KOPT-K1 (cell line): Measurements from ENCODE around the gene KRT28.

Source experiments
- H3K27ac ChIP-seq: fragments of 200-600 bp; sonication (generic); 2 replicates; pipeline ENCODE4 v1.5.1; 2016; ENCODE audit warnings: antibody characterized with exemption, mild to moderate bottlenecking, low read depth, low read length; ENCODE audit not compliant: poor library complexity, severe bottlenecking
- H3K36me3 ChIP-seq: fragments of 200-600 bp; sonication (generic); 2 replicates; pipeline ENCODE4 v1.5.1; 2017; ENCODE audit warnings: antibody characterized with exemption, mild to moderate bottlenecking, low read length, moderate library complexity; ENCODE audit not compliant: insufficient read depth
- H3K9me3 ChIP-seq: fragments of 200-600 bp; sonication (generic); 2 replicates; pipeline ENCODE4 v1.5.1; 2017; ENCODE audit warnings: antibody characterized with exemption, low read length, mild to moderate bottlenecking; ENCODE audit not compliant: insufficient read depth, poor library complexity, severe bottlenecking

The KRT28 gene, protein sequence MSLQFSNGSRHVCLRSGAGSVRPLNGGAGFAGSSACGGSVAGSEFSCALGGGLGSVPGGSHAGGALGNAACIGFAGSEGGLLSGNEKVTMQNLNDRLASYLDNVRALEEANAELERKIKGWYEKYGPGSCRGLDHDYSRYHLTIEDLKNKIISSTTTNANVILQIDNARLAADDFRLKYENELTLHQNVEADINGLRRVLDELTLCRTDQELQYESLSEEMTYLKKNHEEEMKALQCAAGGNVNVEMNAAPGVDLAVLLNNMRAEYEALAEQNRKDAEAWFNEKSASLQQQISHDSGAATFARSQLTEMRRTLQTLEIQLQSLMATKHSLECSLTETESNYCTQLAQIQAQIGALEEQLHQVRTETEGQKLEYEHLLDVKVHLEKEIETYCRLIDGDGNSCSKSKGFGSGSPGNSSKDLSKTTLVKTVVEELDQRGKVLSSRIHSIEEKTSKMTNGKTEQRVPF

DNA sequence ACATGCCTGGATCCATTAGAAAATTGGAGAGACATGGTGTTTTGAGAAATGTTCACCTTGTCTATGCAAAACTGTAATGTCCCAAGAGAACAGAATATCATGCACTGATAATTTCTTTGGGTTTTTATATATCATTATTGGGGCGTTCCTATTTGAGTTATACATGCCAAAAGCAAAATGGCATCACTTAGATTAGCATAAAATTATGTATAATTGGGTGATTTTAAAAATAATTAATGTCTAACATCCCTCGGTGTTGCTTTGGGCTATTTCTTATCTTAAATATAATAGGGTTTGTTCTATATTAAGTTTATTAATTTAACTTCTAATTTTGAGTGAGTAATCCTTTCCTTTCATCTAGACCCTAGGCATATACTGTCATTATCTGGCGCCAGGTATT lies at the start of gene KRT28:
Gene KRT28, minus strand, starts transcription at position 101 of the 400 bp plus-strand sequence. Its CDS starts 66 bp downstream, at position 35.
- H3K9me3 ChIP-seq: no peaks in the 10 kb centered on the region
- H3K27ac ChIP-seq: no peak within 1 kb of the TSS
- no peaks in the 10 kb centered on the region for H3K36me3 ChIP-seq

DNA sequence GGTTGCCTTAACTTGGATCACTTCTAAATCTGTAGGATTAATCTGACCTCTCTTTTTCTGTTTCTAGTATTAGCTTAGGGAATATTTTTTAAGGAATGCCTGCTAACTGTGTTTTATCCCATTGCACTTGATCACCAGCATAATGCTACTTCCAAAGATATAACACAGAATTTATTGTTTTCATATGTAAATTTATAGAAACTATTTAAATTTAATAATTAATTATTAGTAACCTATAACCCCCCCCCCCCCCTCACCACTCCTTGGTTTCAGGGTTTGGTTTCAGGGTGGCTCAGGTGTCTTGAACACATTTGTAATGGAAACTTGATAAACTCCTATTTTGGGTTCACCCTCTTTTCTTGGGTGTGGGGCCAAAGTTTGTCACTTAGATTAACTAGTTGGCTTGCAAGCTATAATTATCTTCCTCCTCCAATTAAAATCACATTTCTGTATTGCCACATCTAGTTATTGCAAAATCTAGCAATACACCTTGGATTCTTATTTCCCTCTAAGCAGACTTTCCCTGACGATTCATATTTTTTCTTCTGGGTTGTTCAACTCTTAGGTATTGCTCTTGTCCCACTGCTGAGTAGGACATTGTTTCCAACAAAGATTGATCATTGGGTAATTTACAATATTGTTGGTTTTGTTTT lies 49.0 kb upstream of the KRT28 start:
- no peaks in the 10 kb centered on the region for H3K9me3 ChIP-seq
- H3K27ac ChIP-seq: no peak overlapping the region
- H3K36me3 ChIP-seq: no peaks in the 10 kb centered on the region

DNA sequence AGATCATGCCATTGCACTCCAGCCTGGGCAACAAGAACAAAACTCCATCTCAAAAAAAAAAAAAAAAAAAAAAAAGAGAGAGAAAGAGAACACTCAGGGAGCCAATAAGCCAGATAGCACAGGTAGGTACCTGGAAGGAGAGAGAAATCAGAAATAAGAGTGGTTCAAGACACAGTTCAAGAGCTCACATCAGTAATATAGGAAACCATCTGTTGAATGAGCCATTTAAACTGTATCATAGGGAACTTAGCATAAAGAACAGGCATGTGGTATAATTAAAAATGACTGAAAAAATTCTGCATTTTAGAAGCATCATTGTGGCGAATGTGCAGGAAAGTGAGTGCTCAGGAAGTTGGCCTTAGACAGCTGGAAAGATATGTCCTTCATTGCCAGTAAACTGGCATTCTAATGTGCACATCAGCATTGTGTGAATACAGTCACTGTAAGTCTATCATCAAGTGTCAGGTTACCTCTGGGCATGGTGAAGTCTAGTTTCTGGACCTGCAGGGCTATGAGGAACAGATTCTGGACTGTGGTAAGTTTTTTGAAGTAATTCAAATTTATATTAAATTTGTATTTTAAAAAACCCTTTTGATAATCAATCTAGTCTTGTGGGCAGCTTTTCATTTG lies 46.9 kb upstream of the KRT28 start:
- Histone ChIP-seq H3K27ac (no peak overlapping the region), H3K9me3 (no peaks in the 10 kb centered on the region), H3K36me3 (no peaks in the 10 kb centered on the region)

DNA sequence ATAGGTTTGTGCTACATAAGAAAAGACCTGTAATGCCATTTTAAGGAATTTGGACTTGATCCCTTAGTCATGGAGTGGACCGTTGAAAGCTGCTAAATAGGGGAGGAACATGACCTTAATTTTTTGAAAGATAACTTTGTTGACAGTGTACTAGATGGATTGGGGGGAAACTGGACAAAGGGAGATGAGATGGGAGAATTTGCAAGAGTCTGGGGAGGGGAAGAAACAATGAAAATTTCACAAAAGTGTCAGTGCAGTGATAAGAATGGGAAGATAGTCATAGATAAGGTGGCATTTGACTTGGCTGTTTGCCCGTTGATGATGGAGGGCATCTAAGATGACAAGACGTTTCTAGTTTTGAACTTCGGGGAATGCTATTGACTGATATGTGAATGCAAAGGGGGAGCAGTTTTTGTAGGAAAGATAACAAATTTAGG lies 44.9 kb upstream of the KRT28 start:
- no peaks in the 10 kb centered on the region for H3K9me3 ChIP-seq
- no peak overlapping the region for H3K27ac ChIP-seq
- H3K36me3 ChIP-seq: no peaks in the 10 kb centered on the region

DNA sequence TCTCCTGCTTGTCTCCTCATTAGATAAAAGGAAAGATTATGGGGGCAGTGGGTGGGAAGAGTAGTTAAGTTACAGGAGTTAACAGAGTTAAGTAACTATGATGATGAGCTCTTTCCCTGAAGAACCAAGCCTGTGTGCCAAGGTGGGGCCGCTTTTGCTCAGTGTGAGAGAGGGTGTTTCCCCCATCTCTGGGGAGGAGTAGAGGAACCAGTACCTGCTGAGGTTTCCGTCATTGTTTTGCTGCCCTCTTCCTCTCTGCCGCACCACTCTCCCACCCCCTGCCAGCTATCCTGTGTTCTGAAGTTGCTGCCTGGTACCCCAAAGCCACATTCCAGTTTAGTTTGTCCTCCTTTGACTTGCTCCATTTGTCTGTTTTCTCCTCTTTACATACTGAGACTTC lies 43.5 kb upstream of the KRT28 start:
- H3K27ac ChIP-seq: no peak overlapping the region
- H3K36me3 ChIP-seq: no peaks in the 10 kb centered on the region
- H3K9me3 ChIP-seq: no peaks in the 10 kb centered on the region

DNA sequence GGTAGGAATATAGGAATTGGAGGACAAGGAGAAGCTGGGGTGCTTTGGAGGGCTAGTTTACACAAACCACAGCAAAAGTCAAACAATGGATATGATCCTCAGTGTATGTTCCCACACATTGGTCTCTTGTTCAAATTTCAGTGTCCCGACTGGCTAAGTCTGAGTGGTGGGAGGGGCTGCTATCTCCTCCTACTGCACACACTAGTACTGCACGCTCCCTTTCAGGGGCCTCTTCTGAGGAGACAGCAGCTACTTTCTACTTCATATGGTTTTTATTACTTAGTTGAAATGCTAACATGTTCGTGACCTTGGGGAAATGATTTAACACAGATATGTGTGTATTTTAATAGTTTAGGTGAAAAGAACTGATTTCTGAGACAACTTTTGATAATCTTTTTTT lies 41.5 kb upstream of the KRT28 start:
- no peaks in the 10 kb centered on the region for H3K9me3 ChIP-seq
- no peaks in the 10 kb centered on the region for H3K36me3 ChIP-seq
- no peak overlapping the region for H3K27ac ChIP-seq

DNA sequence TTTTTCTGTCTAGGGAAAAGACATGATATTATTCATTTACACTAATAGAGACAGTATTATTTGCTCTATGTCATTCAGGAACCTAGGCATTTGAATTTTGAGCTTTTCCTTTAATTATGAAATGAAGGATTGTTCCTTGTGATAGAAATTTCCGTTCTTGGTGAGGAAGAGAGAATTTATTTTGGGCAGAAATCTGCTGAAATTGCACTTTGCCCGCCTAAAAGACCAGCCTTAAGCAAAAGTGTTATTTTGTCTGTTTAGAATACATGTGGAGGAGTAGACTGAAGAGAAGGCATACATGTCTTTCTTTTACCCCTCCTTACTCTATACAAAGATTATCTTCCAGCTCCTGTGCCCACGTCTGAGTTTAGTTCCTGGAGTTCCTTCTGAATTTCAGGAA lies 39.4 kb upstream of the KRT28 start:
- Histone ChIP-seq H3K36me3 (0 out of 2 replicates have a peak, but pooled peaks cover 3% of the 10 kb centered on the region), H3K27ac (no peak overlapping the region), H3K9me3 (no peaks in the 10 kb centered on the region)

DNA sequence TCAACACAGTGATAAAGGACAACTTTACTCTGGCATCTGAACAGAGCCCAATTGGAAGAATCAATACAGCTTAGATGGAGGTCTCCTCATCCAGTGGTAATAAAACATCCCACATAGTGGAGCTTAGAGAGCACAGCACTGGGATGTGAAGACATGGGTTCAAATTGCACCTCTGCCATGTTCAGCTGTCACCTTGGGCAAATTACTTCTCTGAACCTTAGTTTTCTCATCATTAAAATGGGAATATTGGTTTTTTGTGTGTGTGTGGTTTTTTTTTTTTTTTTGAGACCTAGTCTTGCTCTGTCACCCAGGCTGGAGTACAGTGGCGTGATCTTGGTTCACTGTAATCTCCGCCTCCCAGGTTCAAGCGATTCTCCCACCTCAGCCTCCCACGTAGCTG lies 36.3 kb upstream of the KRT28 start:
- Histone ChIP-seq H3K36me3 (0 out of 2 replicates have a peak, but pooled peaks cover 3% of the 10 kb centered on the region), H3K27ac (no peak overlapping the region), H3K9me3 (no peaks in the 10 kb centered on the region)

DNA sequence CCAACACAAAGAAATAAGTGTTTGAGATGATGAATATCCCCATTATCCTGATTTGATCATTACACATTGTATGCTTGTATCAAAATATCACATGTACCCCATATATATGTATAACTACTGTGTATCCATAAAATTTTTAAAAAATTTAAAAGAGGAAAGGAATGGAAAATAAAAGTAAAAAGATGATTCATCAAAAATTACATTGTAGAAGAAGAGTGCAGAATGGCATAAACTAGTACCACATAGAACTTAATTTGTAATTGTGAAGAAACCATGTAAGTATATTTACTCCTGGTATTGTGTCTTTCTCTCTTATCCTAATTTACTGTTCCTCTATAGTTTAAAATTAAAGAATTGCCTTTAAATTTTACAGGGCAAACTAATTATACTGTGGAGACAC lies 34.1 kb upstream of the KRT28 start:
- Histone ChIP-seq H3K36me3 (0 out of 2 replicates have a peak, but pooled peaks cover 3% of the 10 kb centered on the region), H3K9me3 (no peaks in the 10 kb centered on the region), H3K27ac (no peak overlapping the region)

DNA sequence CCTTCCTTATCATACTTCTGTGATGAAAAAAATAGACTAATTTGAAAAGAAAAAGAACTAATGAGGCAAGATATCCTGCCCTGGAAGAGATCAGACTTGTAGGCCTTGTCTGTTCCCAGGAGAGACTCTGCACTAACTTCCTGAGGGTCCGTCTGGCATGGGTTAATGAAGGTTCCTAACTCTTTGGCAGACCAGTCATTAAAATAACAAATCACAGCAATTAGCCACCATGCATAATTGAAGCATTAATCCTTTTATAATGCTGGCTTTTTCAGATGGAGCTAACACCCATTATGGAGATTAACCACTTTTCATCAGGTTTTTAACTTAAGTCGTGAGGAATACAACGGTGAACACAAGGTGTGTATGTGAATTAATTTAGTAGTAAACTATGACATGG lies 33.1 kb upstream of the KRT28 start:
- Histone ChIP-seq H3K36me3 (0 out of 2 replicates have a peak, but pooled peaks cover 3% of the 10 kb centered on the region), H3K27ac (no peak overlapping the region), H3K9me3 (no peaks in the 10 kb centered on the region)

DNA sequence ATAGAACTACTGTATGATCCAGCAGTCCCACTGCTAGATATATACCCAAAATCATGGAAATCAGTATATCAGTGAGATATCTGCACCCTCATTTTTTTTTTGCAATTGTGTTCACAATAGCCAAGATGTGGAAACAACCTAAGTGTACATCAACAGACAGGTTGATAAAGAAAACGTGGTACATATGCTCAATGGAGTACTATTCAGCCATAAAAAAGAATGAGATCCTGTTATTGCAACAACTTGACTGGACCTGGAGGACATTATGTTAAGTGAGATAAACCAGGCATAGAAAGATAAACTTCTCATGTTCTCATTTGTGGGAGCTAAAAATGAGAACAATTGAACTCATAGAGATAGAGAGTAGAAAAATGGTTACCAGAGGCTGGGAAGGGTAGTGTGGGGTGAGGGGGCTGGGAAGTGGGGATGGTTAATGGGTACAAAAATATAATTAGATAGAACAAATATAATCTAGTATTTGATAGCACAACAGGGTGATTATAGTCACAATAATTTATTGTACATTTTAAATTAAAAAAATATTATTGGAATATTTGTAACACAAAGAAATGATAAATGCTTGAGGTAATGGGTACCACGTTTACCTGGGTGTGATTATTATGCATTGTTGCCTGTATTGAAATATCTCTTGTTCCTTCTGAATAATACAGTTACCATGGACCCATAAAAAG lies 30.5 kb upstream of the KRT28 start:
- H3K36me3 ChIP-seq: no peaks in the 10 kb centered on the region
- H3K27ac ChIP-seq: no peak overlapping the region

DNA sequence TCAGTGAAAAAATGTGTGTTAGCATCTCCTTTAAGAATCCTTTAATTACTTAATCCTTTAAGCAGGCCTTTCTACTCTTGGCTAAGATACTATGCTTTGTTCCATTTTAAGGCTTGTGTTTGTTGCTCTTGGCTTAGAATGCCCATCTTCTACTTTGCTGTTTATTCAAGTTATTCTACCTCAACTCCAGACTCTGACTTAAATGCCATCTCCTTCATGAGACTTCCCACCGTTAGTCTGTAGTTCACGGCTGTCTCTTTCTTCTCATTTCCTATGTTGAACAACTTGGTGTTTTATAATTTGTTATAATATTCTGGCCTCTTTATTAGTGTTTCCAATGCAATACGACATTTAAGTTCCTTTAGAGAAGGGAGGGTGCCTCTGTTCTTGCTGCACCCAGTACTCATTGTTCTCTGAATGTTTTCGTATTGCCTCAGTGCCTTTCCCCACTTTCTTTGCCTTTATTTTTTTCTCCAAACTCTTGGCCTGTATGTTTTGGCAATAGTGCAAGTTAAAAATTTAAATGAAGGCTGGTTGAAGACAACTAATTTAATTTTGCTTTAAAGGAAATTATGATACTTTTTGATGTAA lies 28.8 kb upstream of the KRT28 start:
- Histone ChIP-seq H3K27ac (peak overlapping the region; percentile 55), H3K36me3 (no peaks in the 10 kb centered on the region), H3K9me3 (no peaks in the 10 kb centered on the region)

More for the DNA sequence above, 30.5 kb upstream of the KRT28 start:
- H3K9me3 ChIP-seq: no peaks in the 10 kb centered on the region

DNA sequence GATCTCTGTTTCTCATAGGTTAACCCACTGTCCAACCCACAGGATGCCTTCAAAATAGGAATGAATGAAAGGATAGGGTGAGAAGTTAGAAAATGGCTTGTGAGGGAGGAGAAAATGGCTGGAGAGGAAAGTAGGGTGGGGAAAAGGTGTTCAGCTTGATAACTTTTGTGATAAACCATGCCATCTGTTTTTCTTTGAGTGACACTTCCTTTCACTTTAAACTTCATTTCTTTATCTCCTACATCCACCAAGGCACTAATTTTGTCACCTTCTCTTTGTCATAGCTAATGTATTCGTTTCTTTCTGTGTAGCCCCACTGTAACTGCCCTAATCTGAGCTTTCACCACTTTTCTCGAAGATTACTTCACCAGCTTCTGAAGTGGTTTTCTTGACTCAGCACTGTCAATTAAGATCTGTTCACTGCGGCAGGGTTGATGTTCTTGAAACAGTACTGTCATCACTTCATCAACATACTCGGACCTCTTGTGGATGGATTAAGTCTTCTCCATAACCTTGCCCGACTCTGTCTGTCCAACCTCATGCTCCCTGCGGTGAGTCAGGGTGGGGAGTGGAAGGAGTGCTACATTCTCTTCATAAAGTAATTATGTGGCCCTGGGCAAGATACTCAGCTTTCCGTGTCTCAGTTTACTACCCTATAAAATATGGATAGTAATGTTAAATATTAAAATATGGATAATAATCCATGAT lies 28.1 kb upstream of the KRT28 start:
- Histone ChIP-seq H3K36me3 (no peaks in the 10 kb centered on the region), H3K27ac (peak overlapping the region; percentile 55), H3K9me3 (no peaks in the 10 kb centered on the region)

DNA sequence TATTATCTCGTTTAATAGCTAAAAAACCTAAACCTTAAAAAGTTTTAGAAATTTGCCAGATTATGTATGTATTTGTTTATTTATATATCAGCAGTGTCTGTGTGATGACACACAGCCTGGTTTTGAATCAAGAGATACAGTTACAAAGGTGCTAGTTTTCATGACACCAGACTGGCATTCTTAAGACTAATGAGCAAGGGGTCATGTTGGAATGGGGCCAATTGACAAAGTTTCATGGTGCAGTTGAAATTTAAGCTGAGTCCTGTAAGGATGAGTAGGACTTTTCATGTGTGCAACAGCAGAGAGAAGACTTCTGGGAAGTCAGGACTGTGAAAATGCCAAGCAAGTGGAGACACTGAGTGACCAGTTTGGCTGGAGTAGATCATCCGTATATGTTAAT lies 25.8 kb upstream of the KRT28 start:
- Histone ChIP-seq H3K36me3 (no peaks in the 10 kb centered on the region), H3K9me3 (no peaks in the 10 kb centered on the region), H3K27ac (no peak overlapping the region)
